Nephron progenitor cell (in vitro differentiated cells): Measurements from ENCODE around the gene NCKAP5L.
A peak's percentile ranks its signal among the peaks of the same experiment; 100 is the strongest.
"Not testable (repeated sequence)": the region's sequence is repeated elsewhere in the genome, so short reads cannot be mapped to it uniquely, and the experiment has no call there.

Experiments used
- DNase-seq: peaks from one replicate; pipeline ENCODE4 v3.0.0; 2021
- H3K27ac Mint-ChIP-seq: 2 replicates; pipeline ENCODE4 v1.8.0; 2021; ENCODE audit warnings: mild to moderate bottlenecking, moderate library complexity, mixed read lengths
- H3K27me3 Mint-ChIP-seq: 2 replicates; pipeline ENCODE4 v1.8.0; 2021; ENCODE audit warnings: mild to moderate bottlenecking, low read depth, mixed read lengths; ENCODE audit not compliant: poor library complexity
- H3K36me3 Mint-ChIP-seq: 2 replicates; pipeline ENCODE4 v1.8.0; 2021; ENCODE audit warnings: low read depth, mixed read lengths
- H3K4me1 Mint-ChIP-seq: 2 replicates; pipeline ENCODE4 v1.8.0; 2021; ENCODE audit warnings: mixed read lengths
- H3K4me3 Mint-ChIP-seq: 2 replicates; pipeline ENCODE4 v1.8.0; 2021; ENCODE audit warnings: mild to moderate bottlenecking, moderate library complexity, mixed read lengths
- H3K9me3 Mint-ChIP-seq: 2 replicates; pipeline ENCODE4 v1.8.0; 2021; ENCODE audit warnings: mild to moderate bottlenecking, moderate library complexity, mixed read lengths
- CTCF ChIP-seq: fragments of 200-600 bp; sonication (generic); IDR thresholded peaks from 2 replicates; pipeline ENCODE4 v1.5.0; 2021; ENCODE audit warnings: antibody characterized with exemption

NCKAP5L gene

GRCh38 chr12:49866859-49867569 lies 38.8 kb upstream of the NCKAP5L start:
- Mint-ChIP-seq H3K4me3 (no peak overlapping the region), H3K9me3 (no peaks in the 10 kb centered on the region), H3K27ac (no peak overlapping the region), H3K36me3 (no peaks in the 10 kb centered on the region), H3K27me3 (peaks cover 22% of the 10 kb centered on the region), H3K4me1 (peaks cover 56% of the 10 kb centered on the region)
- TF ChIP-seq CTCF = peak; percentile 96
- DNase-seq = peak; percentile 87

GRCh38 chr12:49865782-49866135 lies 37.5 kb upstream of the NCKAP5L start:
- TF ChIP-seq CTCF = no peak
- DNase-seq = no peak
- peaks cover 18% of the 10 kb centered on the region for H3K27me3 Mint-ChIP-seq
- H3K27ac Mint-ChIP-seq = no peak overlapping the region
- no peaks in the 10 kb centered on the region for H3K9me3 Mint-ChIP-seq
- no peak overlapping the region for H3K4me3 Mint-ChIP-seq
- H3K36me3 Mint-ChIP-seq = no peaks in the 10 kb centered on the region
- H3K4me1 Mint-ChIP-seq = peaks cover 56% of the 10 kb centered on the region

- H3K27me3 Mint-ChIP-seq = peaks cover 18% of the 10 kb centered on the region
- TF ChIP-seq CTCF = no peak
- DNase-seq = no peak
- no peak overlapping the region for H3K27ac Mint-ChIP-seq
- peaks cover 53% of the 10 kb centered on the region for H3K4me1 Mint-ChIP-seq
- peaks cover under 1% of the 10 kb centered on the region for H3K9me3 Mint-ChIP-seq
- no peak overlapping the region for H3K4me3 Mint-ChIP-seq
- no peaks in the 10 kb centered on the region for H3K36me3 Mint-ChIP-seq
Observed at GRCh38 chr12:49865109-49865781, 37.0 kb upstream of the NCKAP5L start.

GRCh38 chr12:49864798-49865090 lies 36.5 kb upstream of the NCKAP5L start:
- Mint-ChIP-seq H3K4me3 (no peak overlapping the region), H3K4me1 (peaks cover 48% of the 10 kb centered on the region), H3K9me3 (peaks cover 6% of the 10 kb centered on the region), H3K27me3 (peaks cover 18% of the 10 kb centered on the region), H3K36me3 (peaks cover 3% of the 10 kb centered on the region), H3K27ac (no peak overlapping the region)
- TF ChIP-seq CTCF = no peak
- no peak for DNase-seq

- Mint-ChIP-seq H3K27ac (no peak overlapping the region), H3K4me1 (peaks cover 43% of the 10 kb centered on the region)
- no peak for TF ChIP-seq CTCF
Observed at GRCh38 chr12:49863946-49864797, 36.0 kb upstream of the NCKAP5L start.

GRCh38 chr12:49860921-49861320 lies 32.7 kb upstream of the NCKAP5L start:
- not testable (repeated sequence) for H3K27ac Mint-ChIP-seq, DNase-seq, H3K4me3 Mint-ChIP-seq, H3K36me3 Mint-ChIP-seq
- Mint-ChIP-seq H3K9me3 (peaks cover 26% of the 10 kb centered on the region), H3K4me1 (peaks cover 15% of the 10 kb centered on the region), H3K27me3 (peaks cover 40% of the 10 kb centered on the region)

More at GRCh38 chr12:49863946-49864797, 36.0 kb upstream of the NCKAP5L start:
- Mint-ChIP-seq H3K9me3 (peaks cover 12% of the 10 kb centered on the region), H3K4me3 (no peak overlapping the region), H3K27me3 (peaks cover 20% of the 10 kb centered on the region), H3K36me3 (peaks cover 6% of the 10 kb centered on the region)
- no peak for DNase-seq

- Mint-ChIP-seq H3K9me3 (peaks cover 29% of the 10 kb centered on the region), H3K27me3 (peaks cover 56% of the 10 kb centered on the region)
- not testable (repeated sequence) for H3K4me3 Mint-ChIP-seq, H3K36me3 Mint-ChIP-seq, DNase-seq, H3K4me1 Mint-ChIP-seq, H3K27ac Mint-ChIP-seq
Observed at GRCh38 chr12:49855890-49856289, 27.7 kb upstream of the NCKAP5L start.
